Endodermal cell (in vitro differentiated cells): ENCODE data around the gene CDIPT. TPM values are rescaled to one million over a fixed set of nuclear protein-coding genes. Genes with fewer than 3 reads are reported as not detected.

Source experiments
- DNase-seq: peaks from one replicate; pipeline ENCODE4 v3.0.0-alpha.2; 2017
- H3K27ac ChIP-seq: 2 replicates; pipeline ENCODE4 v1.5.1; 2013; ENCODE audit warnings: mild to moderate bottlenecking, low read depth, low read length, moderate library complexity
- H3K27me3 ChIP-seq: 2 replicates; pipeline ENCODE4 v1.6.1; 2013; ENCODE audit warnings: mild to moderate bottlenecking, low read length, moderate library complexity; ENCODE audit not compliant: insufficient read depth, control insufficient read depth, poor library complexity, severe bottlenecking
- H3K36me3 ChIP-seq: 2 replicates; pipeline ENCODE4 v1.7.0; 2013; ENCODE audit warnings: mild to moderate bottlenecking, low read length, moderate library complexity; ENCODE audit not compliant: control insufficient read depth, insufficient read depth
- H3K4me1 ChIP-seq: one replicate; pipeline ENCODE4 v1.7.0; 2013; ENCODE audit warnings: low read length; ENCODE audit not compliant: control insufficient read depth, insufficient read depth
- H3K4me3 ChIP-seq: 2 replicates; pipeline ENCODE4 v1.5.1; 2013; ENCODE audit warnings: mild to moderate bottlenecking, low read length, moderate library complexity
- H3K9ac ChIP-seq: 2 replicates; pipeline ENCODE4 v1.6.1; 2013; ENCODE audit warnings: mild to moderate bottlenecking, low read length, moderate library complexity; ENCODE audit not compliant: poor library complexity, severe bottlenecking; ENCODE audit errors: extremely low read depth
- H3K9me3 ChIP-seq: 2 replicates; pipeline ENCODE4 v1.6.1; 2013; ENCODE audit warnings: mild to moderate bottlenecking, low read length, moderate library complexity; ENCODE audit not compliant: control insufficient read depth
- H3K27ac Mint-ChIP-seq: 2 replicates; pipeline ENCODE4 v1.8.0; 2020; ENCODE audit warnings: mixed read lengths
- H3K27me3 Mint-ChIP-seq: 2 replicates; pipeline ENCODE4 v1.8.0; 2021; ENCODE audit warnings: mild to moderate bottlenecking, mixed read lengths; ENCODE audit not compliant: insufficient read depth
- H3K36me3 Mint-ChIP-seq: 2 replicates; pipeline ENCODE4 v1.8.0; 2020; ENCODE audit warnings: low read depth, mixed read lengths
- H3K4me1 Mint-ChIP-seq: 2 replicates; pipeline ENCODE4 v1.8.0; 2020; ENCODE audit warnings: mixed read lengths
- H3K4me3 Mint-ChIP-seq: 2 replicates; pipeline ENCODE4 v1.8.0; 2020; ENCODE audit warnings: mild to moderate bottlenecking, moderate library complexity, mixed read lengths
- H3K9me3 Mint-ChIP-seq: 2 replicates; pipeline ENCODE4 v1.8.0; 2020; ENCODE audit warnings: mild to moderate bottlenecking, mixed read lengths
- WGBS, 2 experiments: methylation state at CpG; one replicate each; pipeline versions ENCODE4 v1.1.5 to v1.1.7; 2013; ENCODE audit warnings: missing lambda C conversion rate in 2 of 2, mixed read lengths in 1 of 2; ENCODE audit not compliant: insufficient coverage in 1 of 2, insufficient read length in 1 of 2; 5-methylcytosine and 5-hydroxymethylcytosine counted together
- total RNA-seq, 2 donors: library from RNA; stranded (reverse); fragmentation: NEBNext Ultra II Directional in 1 of 2; extraction: Animal tissue kit (Norgen Biotek cat#: 25700) in 1 of 2; gene quantifications; 2 replicates in 1 of 2; 3 replicates in 1 of 2; pipeline ENCODE4 v1.2.1, GENCODE V29; 2021
- TF ChIP-seq, protein P1 (sequence below): fragments of 200-600 bp; sonication (generic); conservative IDR thresholded peaks from 2 replicates; pipeline ENCODE4 v1.5.0; 2021; ENCODE audit warnings: antibody characterized with exemption, mild to moderate bottlenecking

Gene CDIPT
- total RNA-seq, 2 donors from 2014 or later: 63.4 to 68.4 TPM

- Histone ChIP-seq H3K4me3 (peak overlapping the region; percentile 88), H3K27me3 (no peaks in the 10 kb centered on the region), H3K9me3 (no peaks in the 10 kb centered on the region), H3K36me3 (peaks cover 16% of the 10 kb centered on the region), H3K9ac (peak overlapping the region; percentile 96), H3K4me1 (no peaks in the 10 kb centered on the region), H3K27ac (peak overlapping the region; percentile 99)
- Mint-ChIP-seq H3K4me3 (peak overlapping the region; percentile 80), H3K27ac (peak overlapping the region; percentile 69), H3K9me3 (no peaks in the 10 kb centered on the region), H3K36me3 (peaks cover 31% of the 10 kb centered on the region), H3K4me1 (peaks cover 2% of the 10 kb centered on the region), H3K27me3 (peaks cover 3% of the 10 kb centered on the region)
- WGBS, 2 experiments: 1 to 2% methylated on average over 14 to 26 of the region's 27 CpGs
- DNase-seq: no peak
- TF ChIP-seq, protein P1, sequence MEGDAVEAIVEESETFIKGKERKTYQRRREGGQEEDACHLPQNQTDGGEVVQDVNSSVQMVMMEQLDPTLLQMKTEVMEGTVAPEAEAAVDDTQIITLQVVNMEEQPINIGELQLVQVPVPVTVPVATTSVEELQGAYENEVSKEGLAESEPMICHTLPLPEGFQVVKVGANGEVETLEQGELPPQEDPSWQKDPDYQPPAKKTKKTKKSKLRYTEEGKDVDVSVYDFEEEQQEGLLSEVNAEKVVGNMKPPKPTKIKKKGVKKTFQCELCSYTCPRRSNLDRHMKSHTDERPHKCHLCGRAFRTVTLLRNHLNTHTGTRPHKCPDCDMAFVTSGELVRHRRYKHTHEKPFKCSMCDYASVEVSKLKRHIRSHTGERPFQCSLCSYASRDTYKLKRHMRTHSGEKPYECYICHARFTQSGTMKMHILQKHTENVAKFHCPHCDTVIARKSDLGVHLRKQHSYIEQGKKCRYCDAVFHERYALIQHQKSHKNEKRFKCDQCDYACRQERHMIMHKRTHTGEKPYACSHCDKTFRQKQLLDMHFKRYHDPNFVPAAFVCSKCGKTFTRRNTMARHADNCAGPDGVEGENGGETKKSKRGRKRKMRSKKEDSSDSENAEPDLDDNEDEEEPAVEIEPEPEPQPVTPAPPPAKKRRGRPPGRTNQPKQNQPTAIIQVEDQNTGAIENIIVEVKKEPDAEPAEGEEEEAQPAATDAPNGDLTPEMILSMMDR: no peak
Observed at GRCh38 chr16:29862383-29862883, 593 bp downstream of the CDIPT start.

DNA sequence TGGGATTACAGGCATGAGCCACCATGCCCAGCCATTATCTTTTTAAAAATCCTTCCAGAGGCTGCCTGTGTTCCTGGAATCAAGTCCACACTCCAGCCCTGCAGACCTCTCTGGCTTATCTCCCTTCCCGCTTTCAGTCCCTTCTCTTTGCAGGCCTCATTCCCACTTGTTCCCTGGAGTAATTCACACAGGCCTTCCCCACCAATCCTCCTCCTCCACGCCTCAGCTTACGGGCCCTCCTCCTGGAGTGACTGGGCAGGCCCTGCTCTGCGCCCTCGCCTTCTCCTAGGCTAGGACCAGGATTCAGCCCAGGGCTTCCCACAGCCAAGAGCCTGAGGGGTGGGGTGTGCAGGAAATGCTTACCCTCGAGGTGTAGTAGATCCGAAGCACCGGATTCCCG is 2.8 kb downstream of the CDIPT start:
- DNase-seq: no peak
- TF ChIP-seq, protein P1: no peak
- H3K36me3 ChIP-seq: peaks cover 16% of the 10 kb centered on the region
- Mint-ChIP-seq H3K4me3 (no peak overlapping the region), H3K9me3 (no peaks in the 10 kb centered on the region), H3K27ac (no peak overlapping the region), H3K36me3 (peaks cover 31% of the 10 kb centered on the region), H3K4me1 (peaks cover 2% of the 10 kb centered on the region), H3K27me3 (peaks cover 3% of the 10 kb centered on the region)
- no peak overlapping the region for H3K4me3 ChIP-seq
- no peaks in the 10 kb centered on the region for H3K9me3 ChIP-seq
- 96 to 97% methylated on average over 3 to 9 of the region's 9 CpGs for WGBS, 2 experiments
- H3K4me1 ChIP-seq: no peaks in the 10 kb centered on the region
- H3K27me3 ChIP-seq: no peaks in the 10 kb centered on the region
- no peak overlapping the region for H3K27ac ChIP-seq
- H3K9ac ChIP-seq: no peak overlapping the region

DNA sequence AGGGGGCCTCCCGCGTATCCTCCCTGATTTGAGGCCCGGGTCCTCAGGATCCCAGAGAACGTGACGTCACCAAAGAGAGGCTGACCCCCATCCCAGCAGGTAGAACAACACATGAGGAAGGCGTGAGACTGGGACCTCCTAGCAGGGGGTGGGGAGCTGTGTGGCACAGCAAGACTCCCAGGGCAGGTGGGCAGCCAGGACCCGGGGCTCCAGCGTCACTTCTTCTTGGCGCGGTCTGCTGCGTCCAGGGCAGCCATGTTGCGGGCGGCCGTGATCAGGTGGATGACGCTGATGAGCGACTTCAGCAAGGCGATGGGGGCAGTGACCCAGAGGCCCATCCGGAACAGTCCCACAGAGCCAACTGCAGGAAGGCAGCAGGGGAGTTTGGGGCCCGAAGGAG is 4.1 kb downstream of the CDIPT start:
- Mint-ChIP-seq H3K27me3 (no peaks in the 10 kb centered on the region), H3K27ac (no peak overlapping the region), H3K36me3 (peaks cover 31% of the 10 kb centered on the region), H3K9me3 (no peaks in the 10 kb centered on the region), H3K4me3 (no peak overlapping the region), H3K4me1 (peaks cover 2% of the 10 kb centered on the region)
- Histone ChIP-seq H3K4me3 (no peak overlapping the region), H3K4me1 (no peaks in the 10 kb centered on the region), H3K9me3 (no peaks in the 10 kb centered on the region), H3K27ac (no peak overlapping the region), H3K36me3 (peaks cover 16% of the 10 kb centered on the region), H3K9ac (no peak overlapping the region), H3K27me3 (no peaks in the 10 kb centered on the region)
- DNase-seq: no peak
- TF ChIP-seq, protein P1: no peak
- 93 to 95% methylated on average over 15 to 19 of the region's 19 CpGs for WGBS, 2 experiments
